IPS-15b (cell line): ENCODE measurements around the gene ZDHHC14.

Source experiments
- H3K27me3 ChIP-seq: one replicate; pipeline ENCODE4 v1.6.1; 2013; ENCODE audit warnings: low read length; ENCODE audit not compliant: control insufficient read depth, insufficient read depth
- H3K36me3 ChIP-seq: one replicate; pipeline ENCODE4 v1.6.1; 2013; ENCODE audit warnings: low read length; ENCODE audit not compliant: control insufficient read depth, insufficient read depth
- H3K4me1 ChIP-seq: one replicate; pipeline ENCODE4 v1.6.1; 2013; ENCODE audit warnings: mild to moderate bottlenecking, low read length; ENCODE audit not compliant: control insufficient read depth, insufficient read depth
- H3K4me3 ChIP-seq: one replicate; pipeline ENCODE4 v1.5.1; 2013; ENCODE audit warnings: low read depth, low read length
- H3K9ac ChIP-seq: one replicate; pipeline ENCODE4 v1.6.1; 2013; ENCODE audit warnings: low read depth, mild to moderate bottlenecking, low read length
- H3K9me3 ChIP-seq: one replicate; pipeline ENCODE4 v1.6.1; 2013; ENCODE audit warnings: mild to moderate bottlenecking, low read length; ENCODE audit not compliant: control insufficient read depth, insufficient read depth

ZDHHC14 gene

GRCh38 chr6:157599191-157599590, 218.2 kb downstream of the ZDHHC14 start:
- Histone ChIP-seq H3K4me1 (no peaks in the 10 kb centered on the region), H3K4me3 (no peak overlapping the region), H3K9ac (no peak overlapping the region), H3K36me3 (no peaks in the 10 kb centered on the region), H3K9me3 (no peaks in the 10 kb centered on the region), H3K27me3 (no peaks in the 10 kb centered on the region)

- H3K4me1 ChIP-seq = no peaks in the 10 kb centered on the region
- H3K4me3 ChIP-seq = no peak overlapping the region
- H3K9ac ChIP-seq = no peak overlapping the region
- no peaks in the 10 kb centered on the region for H3K27me3 ChIP-seq
- H3K36me3 ChIP-seq = no peaks in the 10 kb centered on the region
- H3K9me3 ChIP-seq = no peaks in the 10 kb centered on the region
Measured at GRCh38 chr6:157600807-157601206, 219.8 kb downstream of the ZDHHC14 start.

GRCh38 chr6:157602521-157603295, 221.7 kb downstream of the ZDHHC14 start:
- no peak overlapping the region for H3K4me3 ChIP-seq
- peaks cover 12% of the 10 kb centered on the region for H3K4me1 ChIP-seq
- no peaks in the 10 kb centered on the region for H3K27me3 ChIP-seq
- no peaks in the 10 kb centered on the region for H3K9me3 ChIP-seq
- H3K9ac ChIP-seq = no peak overlapping the region
- no peaks in the 10 kb centered on the region for H3K36me3 ChIP-seq

- no peak overlapping the region for H3K9ac ChIP-seq
- no peaks in the 10 kb centered on the region for H3K36me3 ChIP-seq
- no peaks in the 10 kb centered on the region for H3K9me3 ChIP-seq
- H3K27me3 ChIP-seq = no peaks in the 10 kb centered on the region
- peaks cover 17% of the 10 kb centered on the region for H3K4me1 ChIP-seq
- H3K4me3 ChIP-seq = no peak overlapping the region
Measured at GRCh38 chr6:157603314-157603940, 222.4 kb downstream of the ZDHHC14 start.

- no peak overlapping the region for H3K9ac ChIP-seq
Measured at GRCh38 chr6:157603971-157604370, 223.0 kb downstream of the ZDHHC14 start.

GRCh38 chr6:157604816-157605215, 223.8 kb downstream of the ZDHHC14 start:
- H3K4me1 ChIP-seq = peaks cover 17% of the 10 kb centered on the region
- H3K9ac ChIP-seq = no peak overlapping the region
- no peaks in the 10 kb centered on the region for H3K36me3 ChIP-seq
- no peaks in the 10 kb centered on the region for H3K9me3 ChIP-seq
- no peak overlapping the region for H3K4me3 ChIP-seq
- no peaks in the 10 kb centered on the region for H3K27me3 ChIP-seq

More at GRCh38 chr6:157603971-157604370, 223.0 kb downstream of the ZDHHC14 start:
- Histone ChIP-seq H3K4me3 (no peak overlapping the region), H3K36me3 (no peaks in the 10 kb centered on the region), H3K9me3 (no peaks in the 10 kb centered on the region), H3K4me1 (peaks cover 17% of the 10 kb centered on the region), H3K27me3 (no peaks in the 10 kb centered on the region)

GRCh38 chr6:157605484-157605883, 224.5 kb downstream of the ZDHHC14 start:
- Histone ChIP-seq H3K4me1 (peaks cover 17% of the 10 kb centered on the region), H3K36me3 (no peaks in the 10 kb centered on the region), H3K27me3 (no peaks in the 10 kb centered on the region), H3K9me3 (no peaks in the 10 kb centered on the region), H3K4me3 (no peak overlapping the region), H3K9ac (no peak overlapping the region)

- Histone ChIP-seq H3K4me1 (peaks cover 17% of the 10 kb centered on the region), H3K36me3 (no peaks in the 10 kb centered on the region), H3K4me3 (no peak overlapping the region), H3K9ac (no peak overlapping the region), H3K27me3 (no peaks in the 10 kb centered on the region), H3K9me3 (no peaks in the 10 kb centered on the region)
Measured at GRCh38 chr6:157606516-157606915, 225.5 kb downstream of the ZDHHC14 start.

GRCh38 chr6:157607317-157608109, 226.5 kb downstream of the ZDHHC14 start:
- H3K27me3 ChIP-seq = no peaks in the 10 kb centered on the region
- no peaks in the 10 kb centered on the region for H3K9me3 ChIP-seq
- no peak overlapping the region for H3K4me3 ChIP-seq
- peaks cover 17% of the 10 kb centered on the region for H3K4me1 ChIP-seq
- no peak overlapping the region for H3K9ac ChIP-seq
- H3K36me3 ChIP-seq = no peaks in the 10 kb centered on the region

- H3K9ac ChIP-seq = no peak overlapping the region
- H3K9me3 ChIP-seq = no peaks in the 10 kb centered on the region
- no peak overlapping the region for H3K4me3 ChIP-seq
- H3K36me3 ChIP-seq = no peaks in the 10 kb centered on the region
- peaks cover 17% of the 10 kb centered on the region for H3K4me1 ChIP-seq
- H3K27me3 ChIP-seq = no peaks in the 10 kb centered on the region
Measured at GRCh38 chr6:157608221-157609075, 227.5 kb downstream of the ZDHHC14 start.

GRCh38 chr6:157609117-157609516, 228.1 kb downstream of the ZDHHC14 start:
- Histone ChIP-seq H3K36me3 (no peaks in the 10 kb centered on the region), H3K4me1 (peaks cover 17% of the 10 kb centered on the region), H3K9me3 (no peaks in the 10 kb centered on the region), H3K27me3 (no peaks in the 10 kb centered on the region), H3K9ac (no peak overlapping the region), H3K4me3 (no peak overlapping the region)
